PC-9 (cell line): ENCODE data around the gene AKAP8. TPM values are rescaled to one million over a fixed set of nuclear protein-coding genes. Genes with fewer than 3 reads are reported as not detected.
"Not testable (repeated sequence)": the region's sequence is repeated elsewhere in the genome, so short reads cannot be mapped to it uniquely, and the experiment has no call there.

ENCODE experiments used
- BruUV-seq: library from RNA; stranded (reverse); fragments of 400-500 nt; replicated peaks from 2 replicates; lab custom pipeline; 2021; lab: Mats Ljungman, UMichigan
- CTCF ChIA-PET: fragments of 300-600 bp; sonication (Branson Sonifier 250); formaldehyde crosslinking; loops from one replicate; lab custom pipeline; 2022; ENCODE audit warnings: antibody characterized with exemption; lab: Charles Lee
- POLR2A ChIA-PET: fragments of 300-600 bp; sonication (Branson Sonifier 250); formaldehyde crosslinking; loops from one replicate; lab custom pipeline; 2022; ENCODE audit warnings: antibody characterized with exemption; ENCODE audit not compliant: unreplicated experiment; lab: Charles Lee
- DNase-seq, 2 experiments: peaks; one replicate each; pipeline versions ENCODE4 v3.0.0 to v3.0.0-alpha.2; 2015 to 2022; ENCODE audit warnings: mixed read lengths in 1 of 2
- H2AFZ ChIP-seq: fragments of 200-600 bp; sonication (generic); 2 replicates; pipeline ENCODE4 v1.8.1; 2017; ENCODE audit warnings: antibody characterized with exemption
- H3F3A ChIP-seq: fragments of 200-600 bp; sonication (generic); 2 replicates; pipeline ENCODE4 v1.8.1; 2017; ENCODE audit warnings: antibody characterized with exemption, mild to moderate bottlenecking, low read depth; ENCODE audit not compliant: insufficient read depth
- H3K27ac ChIP-seq: fragments of 200-600 bp; sonication (generic); 2 replicates; pipeline ENCODE4 v1.6.1; 2016; ENCODE audit warnings: mixed run types
- H3K27me3 ChIP-seq: fragments of 200-600 bp; sonication (generic); 2 replicates; pipeline ENCODE4 v1.6.1; 2016; ENCODE audit warnings: low read depth, mixed run types; ENCODE audit not compliant: insufficient read depth
- H3K36me3 ChIP-seq: fragments of 200-600 bp; sonication (generic); 2 replicates; pipeline ENCODE4 v1.6.1; 2016; ENCODE audit warnings: low read depth, mixed run types
- H3K4me1 ChIP-seq: fragments of 200-600 bp; sonication (generic); replicated peaks from 2 replicates; pipeline ENCODE4 v1.6.1; 2016; ENCODE audit warnings: mixed run types; ENCODE audit not compliant: insufficient read depth
- H3K4me2 ChIP-seq: fragments of 200-600 bp; sonication (generic); 2 replicates; pipeline ENCODE4 v1.6.1; 2017; ENCODE audit warnings: mixed run types
- H3K4me3 ChIP-seq: fragments of 200-600 bp; sonication (generic); 2 replicates; pipeline ENCODE4 v1.6.1; 2016; ENCODE audit warnings: mixed run types
- H3K79me2 ChIP-seq: fragments of 200-600 bp; sonication (generic); 2 replicates; pipeline ENCODE4 v1.6.1; 2017; ENCODE audit warnings: low read depth, mixed run types
- H3K9me2 ChIP-seq: fragments of 200-600 bp; sonication (generic); 2 replicates; pipeline ENCODE4 v1.8.1; 2017; ENCODE audit warnings: mild to moderate bottlenecking; ENCODE audit not compliant: insufficient read depth
- H3K9me3 ChIP-seq: fragments of 200-600 bp; sonication (generic); 2 replicates; pipeline ENCODE4 v1.8.1; 2016; ENCODE audit warnings: low read depth; ENCODE audit not compliant: insufficient read depth
- H4K20me1 ChIP-seq: fragments of 200-600 bp; sonication (generic); 2 replicates; pipeline ENCODE4 v1.8.1; 2017; ENCODE audit not compliant: insufficient read depth
- EZH2 ChIP-seq: fragments of 200-600 bp; sonication (generic); IDR thresholded peaks from 2 replicates; pipeline ENCODE4 v1.8.0; 2017; ENCODE audit warnings: antibody characterized with exemption, low read depth
- intact Hi-C: fragments of 100-400 bp; cut with micrococcal nuclease; formaldehyde crosslinking; loops from one replicate; pipeline ENCODE4 v1.10.0; 2022; ENCODE audit not compliant: unreplicated experiment
- total RNA-seq: library from RNA; stranded (reverse); gene quantifications from 2 replicates; pipeline ENCODE4 v1.2.3, GENCODE V29; 2021
- TF ChIP-seq, protein P1 (sequence below): fragments of 200-600 bp; sonication (generic); conservative IDR thresholded peaks from 2 replicates; pipeline ENCODE4 v1.6.1; 2017; ENCODE audit warnings: mixed run types, antibody characterized with exemption, mild to moderate bottlenecking, moderate library complexity

AKAP8 gene
- total RNA-seq, 1 experiment from 2014 or later = 43.4 TPM

DNA sequence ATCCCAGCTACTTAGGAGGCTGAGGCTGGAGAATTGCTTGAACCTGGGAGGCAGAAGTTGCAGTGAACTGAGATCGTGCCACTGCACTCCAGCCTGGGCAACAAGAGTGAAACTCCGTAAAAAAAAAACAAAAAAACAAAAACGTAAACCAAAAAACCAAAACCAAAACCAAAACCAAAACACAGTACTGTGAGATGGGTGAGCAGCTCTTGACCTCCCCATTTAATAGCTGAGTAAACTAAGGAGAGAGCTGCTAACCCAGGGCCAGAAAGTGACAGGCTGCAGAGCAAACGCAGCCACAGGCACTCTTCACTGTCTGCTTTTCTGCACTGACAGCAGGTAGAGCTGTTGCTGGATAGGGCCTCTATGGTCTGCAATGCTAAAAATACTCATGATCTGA lies 19.6 kb downstream of the AKAP8 start:
- Histone ChIP-seq H3K27ac (peak overlapping the region; percentile 43; the same call in 1 of the 2 replicates), H3K36me3 (peaks cover 32% of the 10 kb centered on the region), H3F3A (peaks cover 54% of the 10 kb centered on the region; the same call in 1 of the 2 replicates), H4K20me1 (peaks cover 15% of the 10 kb centered on the region; the same call in 1 of the 2 replicates)
- DNase-seq, H3K4me1 ChIP-seq, CTCF ChIA-PET, H3K4me3 ChIP-seq, POLR2A ChIA-PET, H3K9me3 ChIP-seq, H3K79me2 ChIP-seq, intact Hi-C loops, H3K27me3 ChIP-seq, H3K4me2 ChIP-seq, H3K9me2 ChIP-seq, BruUV-seq, H2AFZ ChIP-seq: not testable (repeated sequence)

DNA sequence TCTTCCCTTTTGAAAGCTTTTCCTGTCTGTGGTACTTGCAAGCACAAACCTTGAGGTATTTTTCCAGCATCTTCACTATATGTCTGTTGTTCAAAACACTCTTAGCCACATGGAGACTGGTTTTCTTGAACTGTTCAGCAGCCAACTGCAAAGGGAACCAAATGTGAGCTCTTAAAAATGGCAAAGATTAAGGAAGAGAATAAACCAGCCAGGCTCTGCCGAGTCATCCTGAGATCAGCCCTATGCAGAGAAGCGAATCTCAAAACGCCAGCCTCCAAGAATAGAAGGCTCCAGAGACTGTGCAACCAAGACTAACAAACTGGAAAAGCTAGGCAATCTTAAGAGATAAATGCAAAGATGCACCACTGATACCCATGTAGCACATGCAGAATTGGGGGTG lies 20.7 kb downstream of the AKAP8 start:
- Histone ChIP-seq H4K20me1 (peaks cover 15% of the 10 kb centered on the region; the same call in 1 of the 2 replicates), H3K4me1 (0 out of 2 replicates have a peak, but pooled peaks cover 8% of the 10 kb centered on the region), H3K27ac (peak overlapping the region; percentile 43; the same call in 1 of the 2 replicates), H3K9me3 (no peaks in the 10 kb centered on the region), H3F3A (peaks cover 58% of the 10 kb centered on the region; the same call in 1 of the 2 replicates), H2AFZ (no peak overlapping the region), H3K36me3 (peaks cover 37% of the 10 kb centered on the region), H3K9me2 (no peaks in the 10 kb centered on the region), H3K4me2 (no peak overlapping the region), H3K79me2 (no peaks in the 10 kb centered on the region), H3K4me3 (no peak overlapping the region), H3K27me3 (no peaks in the 10 kb centered on the region)
- ChIA-PET CTCF (interaction anchor here (0.5 kb wide), 1 partner anchor 21 kb away, joined by 3 read pairs; no protein-coding TSS in a partner anchor), POLR2A (interaction anchor here (0.6 to 0.7 kb wide), 3 partner anchors 19 to 295 kb away, joined by 5 to 12 read pairs (median 12); no protein-coding TSS in a partner anchor)
- BruUV-seq = no TSS peak
- DNase-seq = no peak
- no peak for TF ChIP-seq EZH2
- TF ChIP-seq, protein P1, sequence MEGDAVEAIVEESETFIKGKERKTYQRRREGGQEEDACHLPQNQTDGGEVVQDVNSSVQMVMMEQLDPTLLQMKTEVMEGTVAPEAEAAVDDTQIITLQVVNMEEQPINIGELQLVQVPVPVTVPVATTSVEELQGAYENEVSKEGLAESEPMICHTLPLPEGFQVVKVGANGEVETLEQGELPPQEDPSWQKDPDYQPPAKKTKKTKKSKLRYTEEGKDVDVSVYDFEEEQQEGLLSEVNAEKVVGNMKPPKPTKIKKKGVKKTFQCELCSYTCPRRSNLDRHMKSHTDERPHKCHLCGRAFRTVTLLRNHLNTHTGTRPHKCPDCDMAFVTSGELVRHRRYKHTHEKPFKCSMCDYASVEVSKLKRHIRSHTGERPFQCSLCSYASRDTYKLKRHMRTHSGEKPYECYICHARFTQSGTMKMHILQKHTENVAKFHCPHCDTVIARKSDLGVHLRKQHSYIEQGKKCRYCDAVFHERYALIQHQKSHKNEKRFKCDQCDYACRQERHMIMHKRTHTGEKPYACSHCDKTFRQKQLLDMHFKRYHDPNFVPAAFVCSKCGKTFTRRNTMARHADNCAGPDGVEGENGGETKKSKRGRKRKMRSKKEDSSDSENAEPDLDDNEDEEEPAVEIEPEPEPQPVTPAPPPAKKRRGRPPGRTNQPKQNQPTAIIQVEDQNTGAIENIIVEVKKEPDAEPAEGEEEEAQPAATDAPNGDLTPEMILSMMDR = no peak
- intact Hi-C loops = no loop called here

DNA sequence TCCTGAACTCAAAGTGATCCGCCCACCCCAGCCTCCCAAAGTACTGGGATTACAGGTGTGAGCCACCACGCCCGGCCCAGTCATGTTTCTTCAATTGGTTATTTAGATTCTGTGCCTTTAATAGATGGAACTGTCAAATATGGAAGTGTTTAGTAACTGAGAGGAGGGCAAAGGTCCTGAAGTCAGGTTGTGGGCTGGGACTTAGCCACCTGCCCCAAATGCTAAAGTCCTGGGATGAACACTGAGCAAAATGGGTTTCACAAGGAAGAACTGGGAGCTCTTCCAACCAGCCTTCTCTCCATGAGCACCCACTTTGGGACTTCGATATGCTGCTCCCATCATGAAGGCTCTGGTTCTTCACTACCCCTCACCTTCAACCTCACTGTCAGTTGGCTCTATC lies 21.7 kb downstream of the AKAP8 start:
- ChIA-PET POLR2A (interaction anchor here (0.7 kb wide), 1 partner anchor 20 kb away, joined by 12 read pairs; no protein-coding TSS in a partner anchor), CTCF (no interaction called here)
- H3K27me3 ChIP-seq = no peaks in the 10 kb centered on the region
- peaks cover 37% of the 10 kb centered on the region for H3K36me3 ChIP-seq
- no peaks in the 10 kb centered on the region for H3K9me2 ChIP-seq
- H3K4me3 ChIP-seq = no peak overlapping the region
- no peaks in the 10 kb centered on the region for H3K79me2 ChIP-seq
- 0 out of 2 replicates have a peak, but pooled peaks cover 8% of the 10 kb centered on the region for H3K4me1 ChIP-seq
- H4K20me1 ChIP-seq = peaks cover 16% of the 10 kb centered on the region; the same call in 1 of the 2 replicates
- H3K9me3 ChIP-seq = no peaks in the 10 kb centered on the region
- DNase-seq = no peak
- H3K27ac ChIP-seq = no peak overlapping the region; the same call in 1 of the 2 replicates
- intact Hi-C loops = no loop called here
- no TSS peak for BruUV-seq
- H2AFZ ChIP-seq = no peak overlapping the region
- peaks cover 64% of the 10 kb centered on the region; the same call in 1 of the 2 replicates for H3F3A ChIP-seq
- no peak overlapping the region for H3K4me2 ChIP-seq
- TF ChIP-seq EZH2 = no peak
- TF ChIP-seq, protein P1 = no peak
